OCI-LY7 (cell line): Measurements from ENCODE around the gene ARRDC2. TPM values are rescaled to one million over a fixed set of nuclear protein-coding genes. Genes with fewer than 3 reads are reported as not detected.

ENCODE experiments used
- BruUV-seq: library from RNA; stranded (reverse); fragments of 400-500 nt; replicated peaks from 2 replicates; lab custom pipeline; 2021; lab: Mats Ljungman, UMichigan
- CTCF ChIA-PET: fragments of 300-600 bp; sonication (Branson Sonifier 250); formaldehyde crosslinking; loops from one replicate; lab custom pipeline; 2022; ENCODE audit warnings: antibody characterized with exemption; ENCODE audit not compliant: unreplicated experiment; lab: Charles Lee
- POLR2A ChIA-PET: fragments of 300-600 bp; sonication (Branson Sonifier 250); formaldehyde crosslinking; loops from one replicate; lab custom pipeline; 2022; ENCODE audit warnings: antibody characterized with exemption; lab: Charles Lee
- DNase-seq: peaks from one replicate; pipeline ENCODE4 v3.0.0-alpha.2; 2015; ENCODE audit warnings: low spot score
- H2AFZ ChIP-seq: fragments of 200-600 bp; sonication (generic), shearing (Covaris generic); 2 replicates; pipeline ENCODE4 v1.6.1; 2014; ENCODE audit warnings: mild to moderate bottlenecking, antibody characterized with exemption, low read length, moderate library complexity
- H3K27ac ChIP-seq: fragments of 200-600 bp; sonication (generic); 2 replicates; pipeline ENCODE4 v1.5.1; 2014; ENCODE audit warnings: mixed run types, low read depth, mild to moderate bottlenecking, moderate library complexity, low read length, inconsistent platforms; ENCODE audit not compliant: poor library complexity, severe bottlenecking
- H3K36me3 ChIP-seq: fragments of 200-600 bp; sonication (generic); 2 replicates; pipeline ENCODE4 v1.6.1; 2014; ENCODE audit warnings: mild to moderate bottlenecking, antibody characterized with exemption, low read length, moderate library complexity, mixed read lengths; ENCODE audit not compliant: insufficient read depth
- H3K4me1 ChIP-seq: fragments of 200-600 bp; sonication (generic); 2 replicates; pipeline ENCODE4 v1.5.1; 2014; ENCODE audit warnings: mild to moderate bottlenecking, low read length; ENCODE audit not compliant: insufficient read depth, poor library complexity, severe bottlenecking
- H3K4me2 ChIP-seq: fragments of 200-600 bp; sonication (generic); 2 replicates; pipeline ENCODE4 v1.6.1; 2014; ENCODE audit warnings: mild to moderate bottlenecking, low read length
- H3K4me3 ChIP-seq: fragments of 200-600 bp; sonication (generic); 2 replicates; pipeline ENCODE4 v1.5.1; 2014; ENCODE audit warnings: mild to moderate bottlenecking, low read depth, low read length; ENCODE audit not compliant: poor library complexity, severe bottlenecking
- H3K79me2 ChIP-seq: fragments of 200-600 bp; sonication (generic); 2 replicates; pipeline ENCODE4 v1.6.1; 2016; ENCODE audit warnings: low read depth, mild to moderate bottlenecking, low read length, moderate library complexity, mixed read lengths; ENCODE audit not compliant: insufficient read depth
- H3K9me2 ChIP-seq: fragments of 200-600 bp; sonication (generic); 2 replicates; pipeline ENCODE4 v1.6.1; 2016; ENCODE audit warnings: mild to moderate bottlenecking, low read length, mixed read lengths; ENCODE audit not compliant: insufficient read depth
- H3K9me3 ChIP-seq: fragments of 200-600 bp; sonication (generic); 2 replicates; pipeline ENCODE4 v1.6.1; 2014; ENCODE audit warnings: mild to moderate bottlenecking, mixed run types, low read length, mixed read lengths
- H4K20me1 ChIP-seq: fragments of 200-600 bp; sonication (generic); 2 replicates; pipeline ENCODE4 v1.6.1; 2014; ENCODE audit warnings: mild to moderate bottlenecking, antibody characterized with exemption, low read length, moderate library complexity, mixed read lengths; ENCODE audit not compliant: insufficient read depth
- EZH2phosphoT487 ChIP-seq: fragments of 200-600 bp; sonication (generic); IDR thresholded peaks from 2 replicates; pipeline ENCODE4 v1.6.1; 2018; ENCODE audit warnings: low read depth, borderline replicate concordance, mild to moderate bottlenecking, mixed run types, antibody characterized with exemption, low read length, moderate library complexity, mixed read lengths
- intact Hi-C: fragments of 100-400 bp; cut with micrococcal nuclease; formaldehyde crosslinking; loops from one replicate; pipeline ENCODE4 v1.10.0; 2022; ENCODE audit not compliant: unreplicated experiment
- total RNA-seq, 2 experiments: library from RNA; depleted of rRNA in 1 of 2; stranded (reverse); fragments of >200 nt in 1 of 2; shearing (Covaris generic) in 1 of 2; gene quantifications; 2 replicates each; pipeline ENCODE4 v1.2.3, GENCODE V29; 2014 to 2022
- TF ChIP-seq, protein P1 (sequence below): fragments of 200-600 bp; sonication (generic); conservative IDR thresholded peaks from 2 replicates; pipeline ENCODE4 v1.5.1; 2014; ENCODE audit warnings: mild to moderate bottlenecking, antibody characterized with exemption, low read length, moderate library complexity, mixed read lengths

The ARRDC2 gene
- total RNA-seq, 2 experiments from 2014 or later, result 30.7 TPM

- Histone ChIP-seq H3K36me3 (no peaks in the 10 kb centered on the region; the same call in 1 of the 2 replicates), H4K20me1 (no peaks in the 10 kb centered on the region), H3K4me3 (peak overlapping the region; percentile 77), H3K9me3 (no peaks in the 10 kb centered on the region), H3K4me2 (peak overlapping the region; percentile 93), H3K9me2 (no peaks in the 10 kb centered on the region), H3K4me1 (peaks cover 38% of the 10 kb centered on the region), H3K79me2 (peaks cover 10% of the 10 kb centered on the region; the same call in 1 of the 2 replicates), H2AFZ (peak overlapping the region; percentile 33; the same call in 1 of the 2 replicates), H3K27ac (peak overlapping the region; percentile 48)
- ChIA-PET CTCF (interaction anchor here (0.6 to 3.9 kb wide), 2 partner anchors 62 to 594 kb away, joined by 4 to 32 read pairs; no protein-coding TSS in a partner anchor), POLR2A (interaction anchor here (1.0 kb wide), 1 partner anchor 65 kb away, joined by 3 read pairs; no protein-coding TSS in a partner anchor)
- DNase-seq, result no peak
- TF ChIP-seq, protein P1, sequence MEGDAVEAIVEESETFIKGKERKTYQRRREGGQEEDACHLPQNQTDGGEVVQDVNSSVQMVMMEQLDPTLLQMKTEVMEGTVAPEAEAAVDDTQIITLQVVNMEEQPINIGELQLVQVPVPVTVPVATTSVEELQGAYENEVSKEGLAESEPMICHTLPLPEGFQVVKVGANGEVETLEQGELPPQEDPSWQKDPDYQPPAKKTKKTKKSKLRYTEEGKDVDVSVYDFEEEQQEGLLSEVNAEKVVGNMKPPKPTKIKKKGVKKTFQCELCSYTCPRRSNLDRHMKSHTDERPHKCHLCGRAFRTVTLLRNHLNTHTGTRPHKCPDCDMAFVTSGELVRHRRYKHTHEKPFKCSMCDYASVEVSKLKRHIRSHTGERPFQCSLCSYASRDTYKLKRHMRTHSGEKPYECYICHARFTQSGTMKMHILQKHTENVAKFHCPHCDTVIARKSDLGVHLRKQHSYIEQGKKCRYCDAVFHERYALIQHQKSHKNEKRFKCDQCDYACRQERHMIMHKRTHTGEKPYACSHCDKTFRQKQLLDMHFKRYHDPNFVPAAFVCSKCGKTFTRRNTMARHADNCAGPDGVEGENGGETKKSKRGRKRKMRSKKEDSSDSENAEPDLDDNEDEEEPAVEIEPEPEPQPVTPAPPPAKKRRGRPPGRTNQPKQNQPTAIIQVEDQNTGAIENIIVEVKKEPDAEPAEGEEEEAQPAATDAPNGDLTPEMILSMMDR, result no peak
- TF ChIP-seq EZH2phosphoT487, result no peak
- intact Hi-C loops, result loop anchor here (5.0 kb wide), 1 partner anchor 128 kb away; the partner anchor contains the start of gene SLC5A5
- BruUV-seq, result no TSS peak
Measured at GRCh38 chr19:17999684-18000479, 8.1 kb upstream of the ARRDC2 start.

DNA sequence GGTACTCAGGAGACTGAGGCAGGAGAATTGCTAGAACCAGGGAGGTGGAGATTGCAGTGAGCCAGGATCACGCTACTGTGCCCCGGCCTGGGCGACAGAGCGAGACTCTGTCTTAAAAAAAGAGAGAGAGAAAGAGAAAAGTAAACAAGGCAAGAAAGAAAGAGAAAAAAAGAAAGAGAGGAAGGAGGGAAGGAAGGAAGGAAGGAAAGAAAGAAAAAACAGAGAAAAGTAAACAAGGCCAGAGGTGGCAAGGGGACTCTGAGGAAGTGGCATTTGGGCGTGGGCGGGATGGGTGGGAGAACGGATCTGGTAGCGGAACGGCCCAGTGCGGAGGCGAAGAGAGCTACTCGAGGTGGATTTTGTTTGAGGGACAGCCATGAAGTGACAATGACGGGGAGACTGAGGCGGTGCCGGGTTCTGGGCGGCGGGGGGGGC, 7.5 kb upstream of the ARRDC2 start:
- H2AFZ ChIP-seq, result peak overlapping the region; percentile 33; the same call in 1 of the 2 replicates
- H3K9me2 ChIP-seq, result no peaks in the 10 kb centered on the region
- peaks cover 38% of the 10 kb centered on the region for H3K4me1 ChIP-seq
- H3K4me2 ChIP-seq, result peak overlapping the region; percentile 93
- TF ChIP-seq EZH2phosphoT487, result no peak
- TF ChIP-seq, protein P1, result no peak
- DNase-seq, result no peak
- H3K27ac ChIP-seq, result peak overlapping the region; percentile 48
- intact Hi-C loops, result no loop called here
- no peaks in the 10 kb centered on the region; the same call in 1 of the 2 replicates for H3K36me3 ChIP-seq
- peaks cover 10% of the 10 kb centered on the region; the same call in 1 of the 2 replicates for H3K79me2 ChIP-seq
- no peaks in the 10 kb centered on the region for H4K20me1 ChIP-seq
- CTCF ChIA-PET, result interaction anchor here (0.6 kb wide), 1 partner anchor 593 kb away, joined by 4 read pairs; no protein-coding TSS in a partner anchor
- POLR2A ChIA-PET, result interaction anchor here (0.5 to 1.0 kb wide), 2 partner anchors 66 to 86 kb away, joined by 3 read pairs; partner anchors contain the start of gene IL12RB1
- no TSS peak for BruUV-seq
- H3K4me3 ChIP-seq, result peak overlapping the region; percentile 77
- no peaks in the 10 kb centered on the region for H3K9me3 ChIP-seq
